Naive B cell (primary cell): ENCODE results near the gene PRKAB1. TPM values are rescaled to one million over a fixed set of nuclear protein-coding genes. Genes with fewer than 3 reads are reported as not detected.

Source experiments
- ATAC-seq, 2 donors: fragments of 150-1000 bp; cut with Tn5 transposase; 2 replicates each; pipeline ENCODE4 v1.10.0; 2021; ENCODE audit warnings: low read depth in 2 of 2, mild to moderate bottlenecking in 2 of 2, moderate library complexity in 2 of 2
- DNase-seq: peaks from one replicate; pipeline ENCODE4 v3.0.0; 2022
- H3K27ac Mint-ChIP-seq, 6 donors: one replicate each; pipeline ENCODE4 v1.8.0; 2020 to 2022; ENCODE audit warnings: mild to moderate bottlenecking in 6 of 6, mixed read lengths in 6 of 6, moderate library complexity in 5 of 6, inconsistent platforms in 2 of 6
- H3K27me3 Mint-ChIP-seq, 3 donors: one replicate each; pipeline ENCODE4 v1.8.0; 2021 to 2022; ENCODE audit warnings: mixed read lengths in 3 of 3, mild to moderate bottlenecking in 1 of 3
- H3K36me3 Mint-ChIP-seq, 2 donors: one replicate each; pipeline ENCODE4 v1.8.0; 2020 to 2022; ENCODE audit warnings: mixed read lengths in 2 of 2, inconsistent platforms in 1 of 2, mild to moderate bottlenecking in 1 of 2
- H3K4me1 Mint-ChIP-seq, 3 donors: one replicate each; pipeline ENCODE4 v1.8.0; 2020 to 2022; ENCODE audit warnings: mixed read lengths in 3 of 3, inconsistent platforms in 1 of 3, mild to moderate bottlenecking in 1 of 3, moderate library complexity in 1 of 3
- H3K4me3 Mint-ChIP-seq, 8 donors: one replicate each; pipeline ENCODE4 v1.8.0; 2020 to 2022; ENCODE audit warnings: mild to moderate bottlenecking in 8 of 8, mixed read lengths in 8 of 8, moderate library complexity in 8 of 8, inconsistent platforms in 2 of 8
- H3K9me3 Mint-ChIP-seq, 7 donors: one replicate each; pipeline ENCODE4 v1.8.0; 2020 to 2022; ENCODE audit warnings: mixed read lengths in 7 of 7, mild to moderate bottlenecking in 5 of 7, inconsistent platforms in 2 of 7, moderate library complexity in 1 of 7
- polyA plus RNA-seq, 6 donors: library from polyadenylated mRNA; unstranded; fragments of 300-500 nt; fragmentation: Illumina TruSeq; gene quantifications; one replicate each; pipeline ENCODE4 v1.2.3, GENCODE V29; 2021; ENCODE audit warnings: low read depth in 6 of 6

PRKAB1 gene
- polyA plus RNA-seq, 6 donors from 2014 or later: 39.9 to 68.8 (median 55.4) TPM

DNA sequence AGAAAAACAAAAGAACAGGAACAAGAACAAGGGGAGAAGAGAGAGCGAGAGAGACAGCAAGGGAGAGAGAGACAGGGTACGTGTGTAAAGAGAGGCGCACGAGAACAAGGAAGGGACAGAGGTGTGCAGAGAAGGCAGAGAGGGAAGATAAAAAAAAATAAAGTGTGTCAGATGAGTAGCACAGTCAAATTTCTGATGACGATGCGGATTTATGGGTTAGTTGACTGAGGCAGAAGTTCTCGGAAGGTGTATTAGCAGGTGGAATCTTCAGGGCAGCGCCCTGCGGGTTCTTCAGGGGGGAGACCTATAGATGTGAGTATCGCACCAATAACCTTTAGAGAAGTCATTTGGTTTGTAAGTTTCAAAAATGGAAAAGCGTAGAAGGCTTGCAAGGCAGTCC, 44.8 kb downstream of the PRKAB1 start:
- H3K9me3 Mint-ChIP-seq: peaks cover 0 to 7% (median 0%) of the 10 kb centered on the region in 7 donors
- peaks cover 0 to 8% of the 10 kb centered on the region in 2 donors for H3K36me3 Mint-ChIP-seq
- ATAC-seq: no peak
- peak overlapping the region in 2 of 6 donors; percentile 10 to 54 for H3K27ac Mint-ChIP-seq
- H3K4me1 Mint-ChIP-seq: no peaks in the 10 kb centered on the region
- H3K27me3 Mint-ChIP-seq: no peaks in the 10 kb centered on the region
- DNase-seq: no peak
- H3K4me3 Mint-ChIP-seq: no peak overlapping the region

DNA sequence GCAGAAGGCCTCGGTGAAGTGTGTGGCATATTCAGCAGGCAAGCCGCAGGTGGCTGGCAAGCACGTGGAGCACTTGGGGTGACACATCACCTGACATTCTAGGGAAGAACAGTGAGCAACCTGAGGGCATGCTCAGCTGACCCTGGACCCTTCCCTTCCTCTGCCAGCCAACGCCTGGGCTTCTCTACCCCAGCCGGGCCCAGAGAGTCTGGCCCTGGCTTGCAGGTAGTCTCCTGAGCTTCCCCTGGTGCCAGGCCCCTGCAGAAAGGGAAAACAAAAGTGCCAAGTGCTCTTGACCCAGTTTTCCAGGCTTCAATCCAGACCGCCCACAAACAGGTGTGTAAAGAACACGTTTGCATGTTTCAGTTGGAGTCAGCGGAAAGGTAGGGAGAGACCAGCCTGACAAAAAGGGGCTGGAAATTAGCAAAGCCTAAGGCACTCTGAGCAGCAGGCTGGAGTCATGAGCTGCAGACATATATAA, 45.7 kb downstream of the PRKAB1 start:
- Mint-ChIP-seq H3K4me1 (no peaks in the 10 kb centered on the region), H3K27me3 (no peaks in the 10 kb centered on the region), H3K4me3 (no peak overlapping the region), H3K36me3 (peaks cover 0 to 8% of the 10 kb centered on the region in 2 donors), H3K9me3 (peaks cover 0 to 7% (median 0%) of the 10 kb centered on the region in 7 donors), H3K27ac (no peak overlapping the region)
- no peak for DNase-seq
- ATAC-seq: no peak

DNA sequence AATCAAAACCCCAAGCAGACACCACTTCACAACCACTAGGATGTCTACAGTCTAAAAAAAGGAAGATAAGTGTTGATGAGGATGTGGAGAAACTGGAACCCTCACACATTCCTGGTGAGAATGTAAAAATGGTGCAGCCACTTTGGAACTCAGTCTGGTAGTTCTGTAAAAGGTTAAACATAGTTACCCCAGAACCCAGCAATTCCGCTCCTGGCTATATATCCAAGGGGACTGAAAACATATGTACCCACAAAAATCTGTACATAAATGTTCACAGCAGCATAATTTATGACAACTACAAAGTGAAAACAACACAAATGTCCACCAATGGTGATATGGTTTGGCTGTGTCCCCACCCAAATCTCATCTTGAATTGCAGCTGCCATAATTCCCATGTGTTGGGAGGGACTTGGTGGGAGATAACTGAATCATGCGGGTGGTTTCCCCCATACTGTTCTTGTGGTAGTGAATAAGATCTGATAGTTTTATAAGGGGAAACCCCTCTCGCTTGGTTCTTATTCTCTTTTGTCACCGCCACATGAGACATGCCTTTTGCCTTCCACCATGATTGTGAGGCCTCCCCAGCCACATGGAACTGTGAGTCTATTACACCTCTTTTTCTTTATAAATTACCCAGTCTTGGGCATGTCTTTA, 46.8 kb downstream of the PRKAB1 start:
- Mint-ChIP-seq H3K36me3 (peaks cover 0 to 8% of the 10 kb centered on the region in 2 donors), H3K4me3 (no peak overlapping the region), H3K9me3 (peaks cover 0 to 7% (median 0%) of the 10 kb centered on the region in 7 donors), H3K27me3 (no peaks in the 10 kb centered on the region), H3K4me1 (no peaks in the 10 kb centered on the region), H3K27ac (no peak overlapping the region)
- DNase-seq: no peak
- no peak for ATAC-seq

DNA sequence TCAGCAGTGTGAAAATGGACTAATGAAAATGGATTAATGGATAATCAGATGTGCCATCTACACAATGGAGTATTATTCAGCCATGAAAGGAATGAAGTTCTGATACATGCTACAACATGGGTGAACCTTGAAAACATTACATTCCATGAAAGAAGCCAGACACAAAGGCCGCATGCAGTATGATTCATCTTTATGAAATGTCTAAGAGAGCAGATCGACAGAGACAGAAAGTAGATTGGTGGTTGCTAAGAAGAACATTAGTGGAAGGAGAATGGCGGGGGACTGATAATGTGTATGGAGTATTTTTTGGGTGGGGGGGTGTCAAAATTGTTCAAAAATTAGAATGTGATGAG, 47.3 kb downstream of the PRKAB1 start:
- peaks cover 0 to 7% (median 0%) of the 10 kb centered on the region in 7 donors for H3K9me3 Mint-ChIP-seq
- H3K27ac Mint-ChIP-seq: peak overlapping the region in 1 of 6 donors; percentile 32
- H3K4me3 Mint-ChIP-seq: no peak overlapping the region
- no peak for ATAC-seq
- no peak for DNase-seq
- H3K27me3 Mint-ChIP-seq: no peaks in the 10 kb centered on the region
- peaks cover 0 to 8% of the 10 kb centered on the region in 2 donors for H3K36me3 Mint-ChIP-seq
- H3K4me1 Mint-ChIP-seq: no peaks in the 10 kb centered on the region

DNA sequence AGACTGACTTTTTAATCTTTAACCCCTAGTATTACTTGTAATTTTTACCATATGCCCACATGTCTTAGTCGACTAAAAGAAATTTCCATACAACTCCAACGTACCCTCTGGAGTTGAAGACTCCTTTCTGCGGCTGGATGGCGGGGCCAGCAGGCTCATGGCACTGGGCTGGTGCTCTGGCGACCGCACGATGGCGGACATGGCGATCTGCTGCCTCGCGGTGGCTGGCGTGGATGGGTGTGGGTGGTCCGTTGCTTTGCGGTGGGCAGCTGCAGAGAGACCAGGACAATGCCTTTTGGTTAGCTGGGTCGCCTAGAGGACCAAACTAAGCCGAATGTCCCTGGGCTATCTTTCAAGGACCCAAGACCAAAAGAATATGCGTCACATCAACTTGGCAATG, 50.2 kb downstream of the PRKAB1 start:
- no peak for ATAC-seq
- H3K27me3 Mint-ChIP-seq: no peaks in the 10 kb centered on the region

DNA sequence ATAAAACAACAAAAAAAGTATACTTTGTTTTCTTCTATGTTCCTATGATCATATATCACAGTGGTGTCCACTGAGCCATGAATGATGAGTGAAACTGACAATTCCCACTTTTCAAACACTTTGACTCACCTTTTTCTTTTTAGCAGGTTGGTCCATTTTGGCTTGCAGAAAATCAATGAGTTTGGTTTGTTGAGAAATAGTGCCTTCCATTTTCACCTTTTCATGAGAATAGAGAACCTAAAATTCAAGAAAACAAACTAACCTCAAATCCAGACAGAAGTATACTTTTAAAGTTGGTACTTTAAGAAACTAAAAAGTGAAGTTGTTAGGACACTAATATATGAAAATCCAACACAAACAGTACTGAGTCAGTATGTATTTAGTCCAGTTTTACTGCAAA, 52.4 kb downstream of the PRKAB1 start:
- H3K4me1 Mint-ChIP-seq: no peaks in the 10 kb centered on the region
- ATAC-seq (no peak), DNase-seq (no peak)
- H3K27ac Mint-ChIP-seq: no peak overlapping the region
- H3K27me3 Mint-ChIP-seq: no peaks in the 10 kb centered on the region
- H3K4me3 Mint-ChIP-seq: no peak overlapping the region
- H3K9me3 Mint-ChIP-seq: no peaks in the 10 kb centered on the region
- no peaks in the 10 kb centered on the region for H3K36me3 Mint-ChIP-seq

More for the DNA sequence above, 50.2 kb downstream of the PRKAB1 start:
- no peaks in the 10 kb centered on the region for H3K36me3 Mint-ChIP-seq
- no peaks in the 10 kb centered on the region for H3K4me1 Mint-ChIP-seq
- H3K9me3 Mint-ChIP-seq: peaks cover 0 to 7% (median 0%) of the 10 kb centered on the region in 7 donors
- peak overlapping the region in 1 of 6 donors; percentile 20 for H3K27ac Mint-ChIP-seq
- H3K4me3 Mint-ChIP-seq: no peak overlapping the region
- DNase-seq: no peak

DNA sequence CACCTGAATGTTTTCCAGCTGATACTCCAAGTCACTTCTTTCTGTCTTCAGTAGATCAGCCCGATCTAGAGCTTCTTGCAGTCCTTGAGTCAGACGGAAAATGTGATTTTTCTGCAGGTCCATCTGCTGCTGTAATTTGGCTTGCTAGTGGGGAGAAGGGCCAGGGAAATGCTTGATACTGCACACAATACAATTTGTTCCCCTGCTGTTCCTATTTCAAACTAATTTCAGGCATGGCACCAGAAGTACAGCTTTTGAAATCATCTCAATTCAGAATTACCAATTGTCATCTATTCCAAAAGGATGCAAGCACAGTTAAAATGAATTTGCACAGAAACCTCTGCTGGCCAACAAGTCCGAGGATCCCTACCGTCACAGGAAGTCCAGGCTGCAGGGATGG, 53.4 kb downstream of the PRKAB1 start:
- H3K27me3 Mint-ChIP-seq: no peaks in the 10 kb centered on the region
- ATAC-seq (no peak), DNase-seq (no peak)
- peaks cover 0 to under 1% (median 0%) of the 10 kb centered on the region in 3 donors for H3K4me1 Mint-ChIP-seq
- no peak overlapping the region for H3K4me3 Mint-ChIP-seq
- no peaks in the 10 kb centered on the region for H3K9me3 Mint-ChIP-seq
- no peak overlapping the region for H3K27ac Mint-ChIP-seq
- no peaks in the 10 kb centered on the region for H3K36me3 Mint-ChIP-seq

DNA sequence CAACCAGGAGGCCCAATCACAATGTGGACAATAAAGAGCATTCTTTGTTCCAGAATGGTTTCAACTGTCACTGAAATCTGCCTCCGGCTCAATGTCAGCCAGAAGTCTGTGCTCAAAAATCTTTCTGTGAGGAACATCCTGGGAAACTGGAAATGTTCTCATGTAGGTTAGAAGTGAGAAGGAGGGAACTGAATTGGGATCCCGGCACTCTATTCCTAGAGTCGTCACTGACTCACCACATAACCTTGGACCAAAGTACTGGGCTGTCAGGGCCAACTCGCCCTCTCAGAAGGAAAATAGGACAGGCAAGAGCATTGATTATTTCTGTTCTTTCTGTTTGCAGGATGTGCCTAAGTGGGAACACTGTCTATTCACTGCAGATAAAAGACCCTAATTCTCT, 57.6 kb downstream of the PRKAB1 start:
- Mint-ChIP-seq H3K9me3 (no peaks in the 10 kb centered on the region), H3K27me3 (no peaks in the 10 kb centered on the region), H3K27ac (no peak overlapping the region), H3K36me3 (no peaks in the 10 kb centered on the region), H3K4me1 (peaks cover 0 to 13% (median 11%) of the 10 kb centered on the region in 3 donors), H3K4me3 (no peak overlapping the region)
- DNase-seq (no peak), ATAC-seq (no peak)

DNA sequence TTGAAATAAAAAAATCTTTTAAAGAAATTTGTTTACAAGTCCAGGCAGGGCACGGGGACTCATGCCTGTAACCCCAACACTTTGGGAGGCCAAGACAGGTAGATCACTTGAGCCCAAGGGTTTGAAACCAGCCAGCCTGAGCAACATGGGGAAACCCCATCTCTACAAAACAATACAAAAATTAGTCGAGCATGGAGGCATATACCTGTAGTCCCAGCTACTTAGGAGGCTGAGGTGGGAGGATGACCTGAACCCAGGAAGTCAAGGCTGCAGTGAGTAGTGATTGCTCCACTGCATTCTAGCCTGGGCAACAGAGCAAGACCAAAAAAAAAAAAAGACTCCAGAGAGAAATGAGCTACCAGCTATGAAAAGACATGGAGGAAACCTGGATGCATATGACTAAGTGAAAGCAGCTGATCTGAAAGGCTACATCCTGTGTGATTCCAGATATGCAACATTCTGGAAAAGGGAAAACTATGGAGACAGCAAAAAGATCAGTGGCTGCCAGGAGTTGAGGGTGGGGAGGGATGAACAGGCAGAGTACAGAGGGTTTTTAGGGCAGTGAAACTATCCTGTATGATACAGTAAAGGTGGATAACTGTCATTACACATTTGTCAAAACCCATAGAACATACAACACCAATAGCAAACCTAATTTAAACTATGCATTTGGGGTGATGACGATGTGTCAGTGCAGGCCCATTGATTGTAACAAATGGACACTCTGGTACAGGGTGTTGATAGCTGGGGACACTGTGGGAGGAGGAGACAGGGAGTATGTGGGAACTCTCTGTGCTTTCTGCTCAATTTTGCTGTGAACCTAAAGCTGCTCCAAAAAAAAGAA, 59.9 kb downstream of the PRKAB1 start:
- H3K27ac Mint-ChIP-seq: peak overlapping the region in 1 of 6 donors; percentile 7
- ATAC-seq (peak in 1 of 2 donors; percentile 23), DNase-seq (no peak)
- no peaks in the 10 kb centered on the region for H3K36me3 Mint-ChIP-seq
- no peaks in the 10 kb centered on the region for H3K27me3 Mint-ChIP-seq
- H3K4me3 Mint-ChIP-seq: peak overlapping the region in 2 of 8 donors; percentile 3 to 22
- peaks cover 0 to 13% (median 11%) of the 10 kb centered on the region in 3 donors for H3K4me1 Mint-ChIP-seq
- H3K9me3 Mint-ChIP-seq: no peaks in the 10 kb centered on the region

DNA sequence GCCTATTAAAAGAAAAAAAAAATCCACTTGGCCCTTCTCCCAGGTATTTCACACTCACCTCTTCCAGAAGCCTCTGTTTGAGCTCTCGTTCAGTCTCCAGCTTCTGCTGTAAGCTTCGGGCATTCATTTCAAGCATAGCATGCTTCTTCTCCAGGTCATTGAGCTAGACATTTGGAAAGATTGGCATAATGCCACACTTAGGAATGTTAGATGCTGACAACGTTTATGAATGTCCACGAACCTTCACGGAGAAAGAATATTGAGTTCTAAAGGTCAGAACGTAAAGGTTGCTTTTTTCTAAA, 60.5 kb downstream of the PRKAB1 start:
- Mint-ChIP-seq H3K27ac (no peak overlapping the region), H3K27me3 (no peaks in the 10 kb centered on the region)

DNA sequence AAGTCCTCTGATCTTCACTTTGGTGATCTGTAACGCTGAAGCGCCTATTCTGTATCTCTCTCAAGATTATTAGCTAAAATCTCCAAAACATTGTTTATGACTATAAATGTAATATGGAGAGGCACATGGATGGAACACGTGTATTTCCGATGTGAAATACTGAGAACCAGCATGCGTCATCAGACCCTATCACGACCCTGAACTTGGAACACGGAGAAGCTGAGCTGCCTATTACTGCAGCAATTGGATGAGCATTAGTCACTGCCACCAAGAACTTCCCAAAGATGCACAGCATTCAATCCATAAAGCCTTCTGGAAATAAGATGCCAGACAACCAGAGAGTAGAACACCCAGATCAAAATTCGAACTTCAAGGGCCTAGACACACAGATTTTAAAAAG, 61.9 kb downstream of the PRKAB1 start:
- ATAC-seq (no peak), DNase-seq (no peak)
- Mint-ChIP-seq H3K27me3 (no peaks in the 10 kb centered on the region), H3K4me3 (no peak overlapping the region), H3K4me1 (peaks cover 0 to 13% (median 11%) of the 10 kb centered on the region in 3 donors), H3K36me3 (peaks cover 6 to 7% of the 10 kb centered on the region in 2 donors), H3K27ac (no peak overlapping the region), H3K9me3 (no peaks in the 10 kb centered on the region)

More for the DNA sequence above, 60.5 kb downstream of the PRKAB1 start:
- no peak overlapping the region for H3K4me3 Mint-ChIP-seq
- H3K36me3 Mint-ChIP-seq: no peaks in the 10 kb centered on the region
- no peaks in the 10 kb centered on the region for H3K9me3 Mint-ChIP-seq
- no peak for ATAC-seq
- no peak for DNase-seq
- H3K4me1 Mint-ChIP-seq: peaks cover 0 to 13% (median 11%) of the 10 kb centered on the region in 3 donors

DNA sequence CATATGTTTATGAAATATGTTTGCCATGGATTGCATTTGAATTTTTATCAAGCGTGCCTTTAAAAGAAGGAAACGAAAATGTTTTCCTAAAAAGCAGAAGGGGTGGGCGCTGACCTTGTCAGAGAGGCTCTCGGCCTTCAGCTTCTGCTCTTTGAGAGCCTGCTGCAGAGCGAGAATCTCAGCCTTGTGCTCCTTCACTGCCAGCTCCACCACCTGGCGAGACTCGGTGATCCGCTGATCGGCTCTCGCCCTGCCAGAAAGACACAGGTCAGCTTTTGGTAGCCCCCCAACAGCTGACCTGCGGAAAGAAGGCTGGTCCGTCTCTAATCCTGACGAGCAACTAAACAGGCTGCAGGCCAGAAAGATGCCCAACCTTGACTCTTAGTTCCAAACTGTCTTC, 62.4 kb downstream of the PRKAB1 start:
- no peak for ATAC-seq
- no peak for DNase-seq
- Mint-ChIP-seq H3K27me3 (no peaks in the 10 kb centered on the region), H3K9me3 (no peaks in the 10 kb centered on the region), H3K4me1 (peaks cover 0 to 13% (median 11%) of the 10 kb centered on the region in 3 donors), H3K27ac (no peak overlapping the region), H3K36me3 (peaks cover 6 to 7% of the 10 kb centered on the region in 2 donors), H3K4me3 (no peak overlapping the region)
